Measurements from ENCODE around the gene KIF13A. TPM values are rescaled to one million over a fixed set of nuclear protein-coding genes. Genes with fewer than 3 reads are reported as not detected.

Gene KIF13A
- total RNA-seq, 4 donors from 2014 or later = 63.8 to 86.3 (median 78.2) TPM

DNA sequence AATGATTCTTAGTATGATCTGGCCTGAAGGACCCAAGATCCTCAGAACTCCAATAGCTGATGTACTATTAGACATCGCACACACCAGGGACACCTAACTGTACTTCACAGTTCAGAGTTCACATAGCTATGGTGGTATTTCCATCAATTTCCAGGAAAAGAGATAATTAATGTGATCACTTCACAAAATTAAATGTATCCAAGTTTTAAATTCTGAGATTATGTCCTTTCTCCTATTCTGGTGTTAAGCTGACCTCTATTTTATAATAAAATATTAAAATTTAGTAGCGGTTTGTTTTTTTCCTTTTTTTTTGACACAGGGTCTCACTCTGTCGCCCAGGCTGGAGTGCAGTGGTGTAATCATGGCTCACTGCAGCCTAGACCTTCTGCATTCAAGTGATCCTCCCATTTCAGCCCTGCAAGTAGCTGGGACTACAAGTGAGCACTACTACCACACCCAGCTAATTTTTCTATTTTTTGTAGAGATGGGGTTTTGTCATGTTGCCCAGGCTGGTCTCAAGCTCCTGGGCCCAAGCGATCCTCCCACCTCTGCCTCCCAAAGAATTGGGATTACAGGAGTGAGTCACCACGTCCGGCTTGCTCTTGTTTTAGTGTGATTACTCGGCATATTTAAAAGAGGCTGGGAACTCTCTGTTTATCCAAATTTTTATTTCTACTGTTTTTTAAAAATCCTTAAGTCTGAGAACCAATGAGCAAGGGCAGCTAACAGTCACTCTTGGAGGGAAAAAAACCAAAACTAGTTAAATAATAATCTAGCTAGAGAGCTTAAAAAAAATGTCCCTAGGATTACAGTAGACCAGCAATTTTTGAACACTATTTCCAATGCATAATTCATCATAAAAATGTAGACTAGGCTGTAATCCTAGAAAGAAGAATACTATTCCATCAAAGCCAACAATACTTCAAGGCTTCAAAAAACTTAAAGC lies 16.0 kb downstream of the KIF13A start:
- no peak overlapping the region for H3K4me3 ChIP-seq
- no peaks in the 10 kb centered on the region for H3K9me3 ChIP-seq
- intact Hi-C loops (cut with DNase I) = no loop called here
- no peaks in the 10 kb centered on the region for H3K36me3 ChIP-seq
- peaks cover 65 to 84% (median 74%) of the 10 kb centered on the region in 4 donors for H3K4me1 ChIP-seq
- TF ChIP-seq EP300 (IDR thresholded peaks at IDR 0.05) = no peak
- TF ChIP-seq CTCF (IDR thresholded peaks at IDR 0.05) = no peak
- TF ChIP-seq POLR2A (IDR thresholded peaks at IDR 0.05; ENCODE audit: low read depth) = no peak
- TF ChIP-seq POLR2AphosphoS5 (IDR thresholded peaks at IDR 0.05) = no peak
- WGBS = 46% methylated on average over 7 of the region's 7 CpGs
- H3K27ac ChIP-seq (replicated peaks in 1 of 4) = peak overlapping the region; percentile 43 to 55 (median 49)
- DNase-seq (ENCODE audit: extremely low spot score) = no peak
- no peaks in the 10 kb centered on the region for H3K27me3 ChIP-seq

DNA sequence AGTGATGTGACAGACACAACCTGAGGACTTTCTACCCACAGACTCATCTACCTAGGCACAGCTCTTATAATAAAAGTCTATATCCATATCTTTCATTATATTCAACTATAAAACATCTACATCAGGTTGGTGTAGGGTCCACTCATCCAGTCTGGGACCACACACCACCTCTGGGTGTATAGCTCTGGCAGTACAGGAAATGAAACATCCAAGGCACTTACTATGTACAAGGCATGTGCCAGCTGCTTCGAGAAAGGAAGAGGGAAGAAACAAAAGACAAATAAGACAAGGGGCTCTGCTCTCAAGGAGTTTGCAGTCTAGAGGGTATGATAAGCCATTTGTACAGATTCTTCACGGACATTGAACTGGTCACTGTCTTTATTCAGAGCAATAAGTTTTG lies 18.6 kb downstream of the KIF13A start:
- no peak for DNase-seq (ENCODE audit: extremely low spot score)
- intact Hi-C loops (cut with DNase I) = no loop called here
- Histone ChIP-seq H3K27me3 (no peaks in the 10 kb centered on the region), H3K4me3 (no peak overlapping the region), H3K36me3 (no peaks in the 10 kb centered on the region), H3K4me1 (peaks cover 73 to 99% (median 83%) of the 10 kb centered on the region in 4 donors), H3K9me3 (no peaks in the 10 kb centered on the region), H3K27ac (replicated peaks in 1 of 4) (peak overlapping the region; percentile 2 to 46 (median 26))
- TF ChIP-seq POLR2A (IDR thresholded peaks at IDR 0.05; ENCODE audit: low read depth) (no peak), POLR2AphosphoS5 (IDR thresholded peaks at IDR 0.05) (no peak), CTCF (IDR thresholded peaks at IDR 0.05) (no peak), EP300 (IDR thresholded peaks at IDR 0.05) (no peak)
- 84% methylated on average over 2 of the region's 2 CpGs for WGBS

DNA sequence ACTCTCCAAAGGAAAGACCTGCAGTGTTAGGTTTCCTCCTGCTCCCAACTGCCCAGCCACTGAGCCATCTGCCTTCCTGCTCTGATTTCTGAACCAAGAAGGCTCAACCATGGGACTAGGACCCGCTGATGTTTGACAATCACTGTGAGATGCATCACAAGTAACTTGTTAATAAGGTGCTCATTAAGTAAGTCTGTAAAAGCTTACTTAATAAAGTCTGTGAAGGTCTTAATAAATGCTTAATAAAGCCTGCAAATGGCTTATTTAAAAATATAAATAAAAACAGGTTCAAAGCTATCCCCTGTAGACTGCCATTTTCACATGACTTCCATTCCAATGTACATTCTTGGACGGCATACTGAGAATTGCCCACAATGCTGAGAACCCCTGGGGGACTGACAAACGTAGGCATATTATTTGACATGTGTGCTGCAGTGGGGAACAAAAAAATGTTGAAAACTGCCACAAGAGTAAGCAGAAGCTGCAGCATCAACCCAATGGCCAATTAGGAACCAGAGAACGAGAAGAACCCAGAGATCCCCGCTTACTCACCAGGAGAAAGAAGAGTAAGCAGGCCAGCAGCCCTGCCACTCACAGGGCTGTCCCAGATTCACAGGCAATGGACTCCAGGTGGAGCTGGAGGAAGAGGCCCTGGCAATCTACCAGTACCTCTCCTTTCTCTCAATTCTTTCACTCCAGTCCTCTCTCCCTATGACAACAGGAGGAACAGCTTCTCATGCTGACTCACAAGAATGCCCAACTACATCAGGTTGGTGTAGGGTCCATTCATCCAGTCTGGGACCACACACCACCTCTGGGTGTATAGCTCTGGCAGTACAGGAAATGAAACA lies 19.5 kb downstream of the KIF13A start:
- H3K4me1 ChIP-seq = peaks cover 66 to 92% (median 79%) of the 10 kb centered on the region in 4 donors
- DNase-seq (ENCODE audit: extremely low spot score) = no peak
- 69% methylated on average over 5 of the region's 5 CpGs for WGBS
- H3K27me3 ChIP-seq = no peaks in the 10 kb centered on the region
- peak overlapping the region; percentile 17 to 72 (median 44) for H3K27ac ChIP-seq (replicated peaks in 1 of 4)
- H3K4me3 ChIP-seq = no peak overlapping the region
- no peaks in the 10 kb centered on the region for H3K36me3 ChIP-seq
- intact Hi-C loops (cut with DNase I) = no loop called here
- no peak for TF ChIP-seq EP300 (IDR thresholded peaks at IDR 0.05)
- H3K9me3 ChIP-seq = no peaks in the 10 kb centered on the region

- Histone ChIP-seq H3K4me3 (no peak overlapping the region), H3K9me3 (no peaks in the 10 kb centered on the region), H3K27me3 (no peaks in the 10 kb centered on the region), H3K4me1 (peaks cover 64 to 92% (median 79%) of the 10 kb centered on the region in 4 donors), H3K36me3 (no peaks in the 10 kb centered on the region), H3K27ac (replicated peaks in 1 of 4) (peak overlapping the region; percentile 72 to 78 (median 75))
- WGBS = 78% methylated on average over 2 of the region's 2 CpGs
- TF ChIP-seq POLR2AphosphoS5 (IDR thresholded peaks at IDR 0.05) (no peak), POLR2A (IDR thresholded peaks at IDR 0.05; ENCODE audit: low read depth) (no peak), EP300 (IDR thresholded peaks at IDR 0.05) (no peak)
- intact Hi-C loops (cut with DNase I) = no loop called here
- DNase-seq (ENCODE audit: extremely low spot score) = no peak
Observed at GRCh38 chr6:17966451-17966850, 21.0 kb downstream of the KIF13A start.

GRCh38 chr6:17965397-17965796 lies 22.0 kb downstream of the KIF13A start:
- no peaks in the 10 kb centered on the region for H3K9me3 ChIP-seq
- peaks cover 58 to 92% (median 79%) of the 10 kb centered on the region in 4 donors for H3K4me1 ChIP-seq
- intact Hi-C loops (cut with DNase I) = no loop called here

More at GRCh38 chr6:17965397-17965796, 22.0 kb downstream of the KIF13A start:
- Histone ChIP-seq H3K27ac (replicated peaks in 1 of 4) (peak overlapping the region; percentile 72 to 78 (median 75)), H3K27me3 (no peaks in the 10 kb centered on the region), H3K4me3 (no peak overlapping the region), H3K36me3 (no peaks in the 10 kb centered on the region)
- peak in 1 of 2 donors; percentile 73 for TF ChIP-seq POLR2AphosphoS5 (IDR thresholded peaks at IDR 0.05)
- TF ChIP-seq CTCF (IDR thresholded peaks at IDR 0.05) = no peak
- no peak for DNase-seq (ENCODE audit: extremely low spot score)
